ENCODE measurements around the gene C9orf85.

- no peak for TF ChIP-seq NKRF (conservative IDR thresholded peaks at IDR 0.05)
- TF ChIP-seq FOS (IDR thresholded peaks at IDR 0.05; ENCODE audit: borderline replicate concordance, extremely low read depth, insufficient read length): no peak
- no peak for TF ChIP-seq CTCF (IDR thresholded peaks at IDR 0.05 in 2 of 3, conservative IDR thresholded peaks at IDR 0.05 in 1 of 3; ENCODE audit: control insufficient read depth in 2 of 3, extremely low read depth in 1 of 3, insufficient read depth in 1 of 3, low read depth in 3 of 3, low read length in 3 of 3)
- no peak for TF ChIP-seq SREBF1 (IDR thresholded peaks at IDR 0.05; ENCODE audit: low read length)
- TF ChIP-seq HCFC1 (IDR thresholded peaks at IDR 0.05; ENCODE audit: low read length): no peak
- no peak for TF ChIP-seq EED (IDR thresholded peaks at IDR 0.05; ENCODE audit: low read depth)
- no peak for TF ChIP-seq BMI1 (IDR thresholded peaks at IDR 0.05; ENCODE audit: borderline replicate concordance)
- TF ChIP-seq POLR2AphosphoS2 (IDR thresholded peaks at IDR 0.05; ENCODE audit: low read depth, low read length): no peak
- TF ChIP-seq POLR2AphosphoS5 (IDR thresholded peaks at IDR 0.05; ENCODE audit: low read length): no peak
- no peak for TF ChIP-seq ZBED1 (IDR thresholded peaks at IDR 0.05; ENCODE audit: borderline replicate concordance)
- TF ChIP-seq SREBF2 (IDR thresholded peaks at IDR 0.05; ENCODE audit: low read length): no peak
- TF ChIP-seq ZBTB11 (CRISPR knock-in tag; IDR thresholded peaks at IDR 0.05): no peak
- no peak for TF ChIP-seq ELK1 (IDR thresholded peaks at IDR 0.05; ENCODE audit: low read depth, low read length)
- no peak for TF ChIP-seq NFYA (IDR thresholded peaks at IDR 0.05; ENCODE audit: borderline replicate concordance, low read depth, low read length)
Measured at GRCh38 chr9:71929791-71930440, 18.5 kb downstream of the C9orf85 start.
